Measurements from ENCODE around the gene SNUPN.
"Not testable (repeated sequence)": the region's sequence is repeated elsewhere in the genome, so short reads cannot be mapped to it uniquely, and the experiment has no call there.

The SNUPN gene

GRCh38 chr15:75583701-75584100, 41.8 kb downstream of the SNUPN start:
- H3K27ac ChIP-seq (ENCODE audit: insufficient read depth, low read length, poor library complexity, severe bottlenecking) = no peak overlapping the region

GRCh38 chr15:75582943-75583342, 42.6 kb downstream of the SNUPN start:
- H3K27ac ChIP-seq (ENCODE audit: insufficient read depth, low read length, poor library complexity, severe bottlenecking); H3K4me3 ChIP-seq (ENCODE audit: insufficient read depth, low read depth, low read length, poor library complexity, severe bottlenecking); H3K4me1 ChIP-seq (ENCODE audit: control insufficient read depth, insufficient read depth, low read length, poor library complexity, severe bottlenecking); H3K36me3 ChIP-seq (ENCODE audit: control insufficient read depth, insufficient read depth, low read length); DNase-seq; H3K27me3 ChIP-seq (replicated peaks; ENCODE audit: control insufficient read depth, insufficient read depth, low read length, poor library complexity, severe bottlenecking); H3K9me3 ChIP-seq (ENCODE audit: control insufficient read depth, low read length): not testable (repeated sequence)

More at GRCh38 chr15:75583701-75584100, 41.8 kb downstream of the SNUPN start:
- Histone ChIP-seq H3K4me1 (ENCODE audit: control insufficient read depth, insufficient read depth, low read length, poor library complexity, severe bottlenecking) (no peaks in the 10 kb centered on the region), H3K9me3 (ENCODE audit: control insufficient read depth, low read length) (no peaks in the 10 kb centered on the region), H3K27me3 (replicated peaks; ENCODE audit: control insufficient read depth, insufficient read depth, low read length, poor library complexity, severe bottlenecking) (no peaks in the 10 kb centered on the region), H3K4me3 (ENCODE audit: insufficient read depth, low read depth, low read length, poor library complexity, severe bottlenecking) (no peak overlapping the region), H3K36me3 (ENCODE audit: control insufficient read depth, insufficient read depth, low read length) (no peaks in the 10 kb centered on the region)
- no peak for DNase-seq

DNA sequence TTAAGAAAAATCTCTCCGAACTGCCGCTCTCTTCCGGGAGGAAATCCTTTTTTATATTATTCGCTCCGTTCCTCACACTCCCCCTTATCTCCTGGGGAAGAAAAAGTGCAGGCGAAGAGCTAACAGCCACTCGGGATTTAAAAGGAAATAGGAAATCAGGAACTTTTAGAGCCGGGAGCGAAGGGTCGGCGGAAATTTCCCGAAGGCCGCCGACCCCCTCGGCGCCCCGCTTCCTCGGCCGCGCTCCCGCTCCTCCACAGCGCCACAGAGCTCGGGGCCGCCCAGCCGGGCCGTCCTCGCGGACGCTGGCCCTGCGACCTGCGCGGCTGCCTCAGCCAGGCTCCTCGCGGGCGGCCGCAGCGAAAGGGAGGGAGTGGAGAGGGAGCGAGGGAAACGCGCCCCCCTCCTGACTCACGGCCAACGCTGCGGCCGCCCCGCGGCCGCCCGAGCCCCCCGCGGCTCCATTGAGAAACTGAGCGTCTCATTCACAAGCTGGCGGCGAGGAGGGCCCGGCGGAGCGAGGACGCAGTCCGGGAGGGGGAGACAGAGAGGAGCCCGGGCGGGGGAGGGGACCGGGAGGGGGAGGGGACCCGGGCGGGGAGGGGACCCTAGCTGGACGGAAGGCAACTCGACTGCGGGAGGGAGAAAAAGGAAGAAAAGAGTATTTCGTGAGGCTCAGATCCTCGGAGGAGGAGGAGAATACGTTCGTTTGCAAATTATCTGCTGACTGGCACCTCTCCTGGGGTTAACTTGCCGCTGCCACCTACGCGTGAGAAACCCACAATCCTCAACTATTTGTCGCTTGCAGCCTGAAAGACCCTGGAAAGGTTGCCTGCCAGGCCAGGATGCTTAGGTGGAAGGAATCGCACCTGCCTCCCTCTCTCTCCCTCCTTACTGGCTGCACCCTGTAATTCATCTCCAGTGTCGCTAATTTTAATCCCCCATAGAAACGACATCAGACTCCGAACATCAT, 46.3 kb downstream of the SNUPN start, which contains the start of gene PTPN9:
TSS of gene PTPN9 (minus strand) at position 368 of the 973 bp plus-strand sequence. CDS start 539 bp downstream, outside the sequence.
- no peaks in the 10 kb centered on the region for H3K9me3 ChIP-seq (ENCODE audit: control insufficient read depth, low read length)
- H3K27me3 ChIP-seq (replicated peaks; ENCODE audit: control insufficient read depth, insufficient read depth, low read length, poor library complexity, severe bottlenecking) = no peaks in the 10 kb centered on the region
- no peaks in the 10 kb centered on the region for H3K36me3 ChIP-seq (ENCODE audit: control insufficient read depth, insufficient read depth, low read length)
- H3K4me3 ChIP-seq (ENCODE audit: insufficient read depth, low read depth, low read length, poor library complexity, severe bottlenecking) = peak within 1 kb of the TSS; percentile 88
- peaks cover 11% of the 10 kb centered on the region for H3K4me1 ChIP-seq (ENCODE audit: control insufficient read depth, insufficient read depth, low read length, poor library complexity, severe bottlenecking)
- DNase-seq = peak; percentile 41 to 54 (median 50)
- peak within 1 kb of the TSS; percentile 69 for H3K27ac ChIP-seq (ENCODE audit: insufficient read depth, low read length, poor library complexity, severe bottlenecking)

DNA sequence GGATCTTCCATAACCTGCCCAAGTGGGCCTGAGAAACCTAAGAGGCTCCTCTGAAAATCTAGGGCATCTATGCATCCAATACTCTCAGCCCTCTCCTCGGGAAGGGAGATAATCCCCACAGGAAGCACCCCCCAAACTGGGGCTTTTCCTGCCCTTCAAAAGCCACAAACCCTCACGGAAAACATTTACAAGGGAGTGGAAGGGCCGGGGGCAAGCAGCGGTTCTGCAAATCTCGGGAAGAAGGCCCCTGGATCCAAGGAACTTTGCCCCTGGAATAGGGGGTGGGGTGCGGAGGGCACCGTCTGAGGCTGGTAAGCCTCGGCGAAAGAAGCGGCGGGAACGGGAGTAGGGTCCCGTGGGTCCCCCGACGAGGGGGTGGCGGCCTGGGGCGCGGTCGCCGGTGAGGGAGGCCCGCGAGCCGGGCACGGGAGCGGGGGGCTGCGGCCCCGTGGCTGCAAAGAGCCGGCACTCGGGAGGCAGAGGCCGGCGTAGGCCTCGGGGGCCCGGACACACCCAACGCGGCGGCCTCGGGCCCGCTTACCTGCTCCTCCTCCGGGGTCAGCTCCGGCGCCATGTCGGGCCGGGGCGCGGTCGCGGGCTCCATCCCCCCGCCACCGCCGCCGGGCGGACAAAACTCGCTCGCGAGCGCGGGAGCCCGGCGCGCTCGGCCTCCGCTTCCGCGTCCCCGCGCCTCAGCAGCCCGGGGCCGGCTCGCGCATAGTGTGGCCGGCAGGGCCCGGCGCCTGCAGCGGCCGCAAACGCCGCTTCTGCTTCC, 47.2 kb downstream of the SNUPN start:
- peak overlapping the region; percentile 88 for H3K4me3 ChIP-seq (ENCODE audit: insufficient read depth, low read depth, low read length, poor library complexity, severe bottlenecking)
- no peaks in the 10 kb centered on the region for H3K9me3 ChIP-seq (ENCODE audit: control insufficient read depth, low read length)
- no peaks in the 10 kb centered on the region for H3K27me3 ChIP-seq (replicated peaks; ENCODE audit: control insufficient read depth, insufficient read depth, low read length, poor library complexity, severe bottlenecking)
- no peaks in the 10 kb centered on the region for H3K36me3 ChIP-seq (ENCODE audit: control insufficient read depth, insufficient read depth, low read length)
- peak in 1 of 3 donors; percentile 5 for DNase-seq
- H3K4me1 ChIP-seq (ENCODE audit: control insufficient read depth, insufficient read depth, low read length, poor library complexity, severe bottlenecking) = peaks cover 13% of the 10 kb centered on the region
- peak overlapping the region; percentile 69 for H3K27ac ChIP-seq (ENCODE audit: insufficient read depth, low read length, poor library complexity, severe bottlenecking)

DNA sequence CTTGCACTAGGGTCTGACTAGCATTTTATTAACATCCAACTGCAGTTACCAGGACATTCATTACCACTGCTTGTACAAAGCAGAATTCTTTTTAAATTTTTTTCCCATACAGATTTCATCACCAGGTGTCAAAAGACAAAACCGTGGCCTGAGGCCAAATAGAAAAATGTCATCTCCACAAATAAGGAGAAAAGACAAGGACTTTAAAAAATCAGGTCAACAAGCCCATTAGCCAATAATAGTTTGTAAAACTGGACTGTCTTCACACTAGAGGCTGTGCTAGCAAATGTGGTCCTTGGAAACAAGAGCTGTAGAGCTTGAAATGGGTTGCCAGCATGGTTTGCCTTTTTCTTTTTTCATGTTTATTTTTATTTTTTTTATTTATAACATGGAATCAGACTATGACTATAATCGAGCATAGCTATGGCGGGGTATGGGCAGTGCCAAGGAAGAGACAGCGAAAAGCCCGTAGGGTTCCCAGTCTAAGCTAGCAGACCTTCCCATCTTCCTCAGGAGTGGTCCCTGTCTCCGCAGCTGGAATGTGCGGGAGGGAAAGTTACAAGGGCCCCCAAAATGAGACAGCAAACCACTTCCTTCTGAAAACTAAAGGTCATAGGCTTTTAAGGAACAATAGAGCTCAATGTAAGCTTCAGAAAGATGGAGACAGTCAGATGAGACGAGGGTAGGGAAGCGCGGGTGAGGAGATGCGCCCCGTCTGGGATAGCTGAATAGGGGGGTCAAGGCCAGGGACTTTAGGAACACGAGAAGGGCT, 47.9 kb downstream of the SNUPN start:
- Histone ChIP-seq H3K36me3 (ENCODE audit: control insufficient read depth, insufficient read depth, low read length) (no peaks in the 10 kb centered on the region), H3K27ac (ENCODE audit: insufficient read depth, low read length, poor library complexity, severe bottlenecking) (peak overlapping the region; percentile 69), H3K9me3 (ENCODE audit: control insufficient read depth, low read length) (no peaks in the 10 kb centered on the region), H3K4me1 (ENCODE audit: control insufficient read depth, insufficient read depth, low read length, poor library complexity, severe bottlenecking) (peaks cover 13% of the 10 kb centered on the region), H3K27me3 (replicated peaks; ENCODE audit: control insufficient read depth, insufficient read depth, low read length, poor library complexity, severe bottlenecking) (no peaks in the 10 kb centered on the region), H3K4me3 (ENCODE audit: insufficient read depth, low read depth, low read length, poor library complexity, severe bottlenecking) (peak overlapping the region; percentile 88)
- no peak for DNase-seq

DNA sequence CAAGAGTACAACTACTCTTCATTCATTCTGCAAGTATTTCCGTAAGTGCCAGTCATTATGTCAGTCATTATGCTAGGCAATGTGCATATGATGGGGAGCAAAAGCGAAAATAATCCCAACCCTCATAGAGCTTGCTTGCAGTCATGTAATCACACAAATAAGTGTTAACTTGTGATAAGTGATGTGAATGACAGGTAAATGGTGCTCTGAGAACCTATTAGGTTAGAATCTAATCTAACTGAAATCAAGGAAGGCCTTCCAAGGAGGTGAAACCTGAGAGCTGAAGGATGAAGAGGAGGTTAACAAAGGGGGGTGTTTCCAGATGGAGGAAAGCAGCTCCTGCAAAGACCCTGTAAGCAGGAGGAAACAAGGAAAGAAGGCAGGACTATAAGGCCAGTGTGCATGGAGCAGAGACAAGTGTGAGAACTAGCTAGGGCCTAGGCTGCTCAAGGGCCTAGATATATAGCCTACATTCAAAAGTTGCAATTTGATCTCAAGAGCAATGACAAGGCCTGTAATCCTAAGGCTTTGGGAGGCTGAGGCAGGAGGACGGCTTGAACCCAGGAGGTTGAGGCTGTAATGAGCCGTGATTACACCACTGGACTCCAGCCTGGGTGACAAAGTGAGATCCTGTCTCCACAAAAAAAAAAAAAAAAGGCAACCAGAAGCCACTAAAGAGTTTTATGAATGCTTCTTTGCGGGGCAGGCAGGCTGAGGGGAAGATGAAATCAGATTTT, 51.7 kb downstream of the SNUPN start:
- Histone ChIP-seq H3K4me1 (ENCODE audit: control insufficient read depth, insufficient read depth, low read length, poor library complexity, severe bottlenecking) (peaks cover 13% of the 10 kb centered on the region), H3K36me3 (ENCODE audit: control insufficient read depth, insufficient read depth, low read length) (no peaks in the 10 kb centered on the region), H3K27ac (ENCODE audit: insufficient read depth, low read length, poor library complexity, severe bottlenecking) (no peak overlapping the region), H3K27me3 (replicated peaks; ENCODE audit: control insufficient read depth, insufficient read depth, low read length, poor library complexity, severe bottlenecking) (no peaks in the 10 kb centered on the region), H3K9me3 (ENCODE audit: control insufficient read depth, low read length) (no peaks in the 10 kb centered on the region), H3K4me3 (ENCODE audit: insufficient read depth, low read depth, low read length, poor library complexity, severe bottlenecking) (no peak overlapping the region)
- DNase-seq = no peak

GRCh38 chr15:75570126-75570845, 55.2 kb downstream of the SNUPN start:
- no peaks in the 10 kb centered on the region for H3K9me3 ChIP-seq (ENCODE audit: control insufficient read depth, low read length)
- no peak for DNase-seq
- H3K4me3 ChIP-seq (ENCODE audit: insufficient read depth, low read depth, low read length, poor library complexity, severe bottlenecking) = no peak overlapping the region
- H3K27ac ChIP-seq (ENCODE audit: insufficient read depth, low read length, poor library complexity, severe bottlenecking) = no peak overlapping the region
- no peaks in the 10 kb centered on the region for H3K36me3 ChIP-seq (ENCODE audit: control insufficient read depth, insufficient read depth, low read length)
- H3K27me3 ChIP-seq (replicated peaks; ENCODE audit: control insufficient read depth, insufficient read depth, low read length, poor library complexity, severe bottlenecking) = no peaks in the 10 kb centered on the region
- H3K4me1 ChIP-seq (ENCODE audit: control insufficient read depth, insufficient read depth, low read length, poor library complexity, severe bottlenecking) = peaks cover 2% of the 10 kb centered on the region

- no peak overlapping the region for H3K4me3 ChIP-seq (ENCODE audit: insufficient read depth, low read depth, low read length, poor library complexity, severe bottlenecking)
- DNase-seq = no peak
- no peaks in the 10 kb centered on the region for H3K27me3 ChIP-seq (replicated peaks; ENCODE audit: control insufficient read depth, insufficient read depth, low read length, poor library complexity, severe bottlenecking)
- H3K36me3 ChIP-seq (ENCODE audit: control insufficient read depth, insufficient read depth, low read length) = no peaks in the 10 kb centered on the region
- no peak overlapping the region for H3K27ac ChIP-seq (ENCODE audit: insufficient read depth, low read length, poor library complexity, severe bottlenecking)
- no peaks in the 10 kb centered on the region for H3K4me1 ChIP-seq (ENCODE audit: control insufficient read depth, insufficient read depth, low read length, poor library complexity, severe bottlenecking)
- no peaks in the 10 kb centered on the region for H3K9me3 ChIP-seq (ENCODE audit: control insufficient read depth, low read length)
Observed at GRCh38 chr15:75565062-75565970, 60.2 kb downstream of the SNUPN start.
